HCT116 (cell line): ENCODE measurements around the gene CYP24A1. TPM values are rescaled to one million over a fixed set of nuclear protein-coding genes. Genes with fewer than 3 reads are reported as not detected.

Source experiments
- ATAC-seq: fragments of 200-7000 bp; cut with Tn5 transposase; 2 replicates; pipeline ENCODE4 v1.9.1; 2020; ENCODE audit warnings: mild to moderate bottlenecking, moderate library complexity
- BruUV-seq: library from RNA; stranded (reverse); fragments of 400-500 nt; replicated peaks from 2 replicates; lab custom pipeline; 2021; lab: Mats Ljungman, UMichigan
- CTCF ChIA-PET: fragments of 300-600 bp; sonication (Branson Sonifier 250); formaldehyde crosslinking; loops from one replicate; lab custom pipeline; 2021; ENCODE audit warnings: antibody characterized with exemption; lab: Charles Lee
- POLR2A ChIA-PET: fragments of 300-600, 350-600 bp; sonication (Branson Sonifier 250); formaldehyde crosslinking; loops from one replicate; lab custom pipeline; 2021; ENCODE audit warnings: antibody characterized with exemption; lab: Charles Lee
- RAD21 ChIA-PET, 2 experiments: fragments of 300-600 bp; sonication (Branson Sonifier 250); formaldehyde crosslinking; loops; one replicate each; lab custom pipeline; 2023; ENCODE audit warnings: low total read pairs in 2 of 2; ENCODE audit not compliant: uncharacterized antibody in 2 of 2, unreplicated experiment in 2 of 2, low non-redundant PET in 1 of 2; lab: Charles Lee
- DNase-seq: peaks from one replicate; pipeline ENCODE4 v3.0.0-alpha.2; 2010; ENCODE audit warnings: low read depth, low spot score
- H2AFZ ChIP-seq: fragments of 200-600 bp; shearing (Covaris generic), sonication (generic); 2 replicates; pipeline ENCODE4 v1.6.1; 2017; ENCODE audit warnings: low read depth, mixed run types, mixed read lengths, antibody characterized with exemption, low read length; ENCODE audit not compliant: poor library complexity, severe bottlenecking
- H3K27ac ChIP-seq: 2 replicates; pipeline ENCODE4 v1.5.1; 2012; ENCODE audit warnings: low read depth, low read length
- H3K27me3 ChIP-seq: fragments of 200-600 bp; sonication (generic); 2 replicates; pipeline ENCODE4 v1.6.1; 2016; ENCODE audit warnings: mixed run types, low read length, mixed read lengths; ENCODE audit not compliant: insufficient read depth
- H3K36me3 ChIP-seq, 2 experiments: fragments of 200-500 bp in 1 of 2; fragments of 200-600 bp in 1 of 2; sonication (Bioruptor generic) in 1 of 2; sonication (generic) in 1 of 2; 2 replicates each; pipeline versions ENCODE4 v1.5.1 to v1.6.1; 2014 to 2016; ENCODE audit warnings: low read length in 2 of 2, inconsistent platforms in 1 of 2, mixed read lengths in 1 of 2, mixed run types in 1 of 2; ENCODE audit not compliant: insufficient read depth in 2 of 2, control insufficient read depth in 1 of 2
- H3K4me1 ChIP-seq, 2 experiments: fragments of 200-600 bp in 1 of 2; sonication (generic) in 1 of 2; 2 replicates each; pipeline versions ENCODE4 v1.5.1 to v1.6.1; 2012 to 2017; ENCODE audit warnings: low read length in 2 of 2, inconsistent platforms in 1 of 2, mild to moderate bottlenecking in 1 of 2, mixed read lengths in 1 of 2, mixed run types in 1 of 2, moderate library complexity in 1 of 2; ENCODE audit not compliant: insufficient read depth in 2 of 2, control insufficient read depth in 1 of 2
- H3K4me2 ChIP-seq: fragments of 200-600 bp; sonication (generic); 2 replicates; pipeline ENCODE4 v1.6.1; 2017; ENCODE audit warnings: mixed run types, low read length, mixed read lengths
- H3K4me3 ChIP-seq, 2 experiments: fragments of 200-600 bp in 1 of 2; sonication (generic) in 1 of 2; replicated peaks in 1 of 2; 2 replicates each; pipeline ENCODE4 v1.5.1; 2011 to 2016; ENCODE audit warnings: low read length in 2 of 2, control low read depth in 1 of 2, low read depth in 1 of 2, mild to moderate bottlenecking in 1 of 2, mixed read lengths in 1 of 2, mixed run types in 1 of 2
- H3K79me2 ChIP-seq: fragments of 200-600 bp; sonication (generic); 2 replicates; pipeline ENCODE4 v1.6.1; 2017; ENCODE audit warnings: mild to moderate bottlenecking, mixed run types, low read length, moderate library complexity, mixed read lengths; ENCODE audit not compliant: insufficient read depth
- H3K9ac ChIP-seq: fragments of 200-600 bp; sonication (generic); 2 replicates; pipeline ENCODE4 v1.6.1; 2016; ENCODE audit warnings: low read length, mixed read lengths
- H3K9me2 ChIP-seq: fragments of 200-600 bp; sonication (generic), shearing (Covaris generic); 2 replicates; pipeline ENCODE4 v1.6.1; 2017; ENCODE audit warnings: mixed run types, mild to moderate bottlenecking, moderate library complexity; ENCODE audit not compliant: insufficient read depth
- H3K9me3 ChIP-seq, 2 experiments: fragments of 200-500 bp in 1 of 2; fragments of 200-600 bp in 1 of 2; sonication (Bioruptor generic) in 1 of 2; sonication (generic) in 1 of 2; 2 replicates each; pipeline ENCODE4 v1.6.1; 2014 to 2017; ENCODE audit warnings: low read length in 2 of 2, mixed read lengths in 2 of 2, inconsistent platforms in 1 of 2, low read depth in 1 of 2, mild to moderate bottlenecking in 1 of 2, mixed run types in 1 of 2, moderate library complexity in 1 of 2; ENCODE audit not compliant: control insufficient read depth in 1 of 2, insufficient read depth in 1 of 2
- H4K20me1 ChIP-seq: fragments of 200-600 bp; sonication (generic), shearing (Covaris generic); 2 replicates; pipeline ENCODE4 v1.6.1; 2017; ENCODE audit warnings: mixed run types, mild to moderate bottlenecking, moderate library complexity; ENCODE audit not compliant: insufficient read depth
- EZH2phosphoT487 ChIP-seq: fragments of 200-600 bp; IDR thresholded peaks from 2 replicates; pipeline ENCODE4 v1.6.1; 2018; ENCODE audit warnings: antibody characterized with exemption, borderline replicate concordance
- FOSL1 ChIP-seq: IDR thresholded peaks from 2 replicates; pipeline ENCODE4 v1.6.1; 2012; ENCODE audit warnings: low read depth
- POLR2AphosphoS5 ChIP-seq: IDR thresholded peaks from 2 replicates; pipeline ENCODE4 v1.6.1; 2011; ENCODE audit warnings: mild to moderate bottlenecking, low read depth, low read length, moderate library complexity
- SP1 ChIP-seq: IDR thresholded peaks from 2 replicates; pipeline ENCODE4 v1.6.1; 2012; ENCODE audit warnings: low read depth
- SRF ChIP-seq: IDR thresholded peaks from 2 replicates; pipeline ENCODE4 v1.6.1; 2012; ENCODE audit warnings: low read depth
- YY1 ChIP-seq: IDR thresholded peaks from 2 replicates; pipeline ENCODE4 v1.6.1; 2011; ENCODE audit warnings: low read length, low read depth, moderate library complexity, mild to moderate bottlenecking; ENCODE audit not compliant: insufficient replicate concordance; ENCODE audit errors: extremely low read depth
- ZFX ChIP-seq: fragments of 450-650 bp; IDR thresholded peaks from 2 replicates; pipeline ENCODE4 v1.6.1; 2017
- ZNF274 ChIP-seq: fragments of 200-500 bp; sonication (Bioruptor generic); IDR thresholded peaks from 2 replicates; pipeline ENCODE4 v1.6.1; 2014; ENCODE audit warnings: mild to moderate bottlenecking, low read depth, low read length, inconsistent platforms
- intact Hi-C: fragments of 100-400 bp; cut with micrococcal nuclease; formaldehyde crosslinking; loops from 2 replicates; pipeline ENCODE4 v1.10.0; 2022
- total RNA-seq: library from RNA; stranded (reverse); gene quantifications from one replicate; pipeline ENCODE4 v1.2.1, GENCODE V29; 2021; ENCODE audit not compliant: unreplicated experiment
- TF ChIP-seq, protein P1 (sequence below): IDR thresholded peaks from 2 replicates; pipeline ENCODE4 v1.6.1; 2012
- TF ChIP-seq, protein P2 (sequence below): IDR thresholded peaks from 2 replicates; pipeline ENCODE4 v1.6.1; 2012
- TF ChIP-seq, protein P3 (sequence below): IDR thresholded peaks from 2 replicates; pipeline ENCODE4 v1.6.1; 2012; ENCODE audit warnings: low read depth

Gene CYP24A1
- total RNA-seq, 1 experiment from 2014 or later, result 267 TPM

DNA sequence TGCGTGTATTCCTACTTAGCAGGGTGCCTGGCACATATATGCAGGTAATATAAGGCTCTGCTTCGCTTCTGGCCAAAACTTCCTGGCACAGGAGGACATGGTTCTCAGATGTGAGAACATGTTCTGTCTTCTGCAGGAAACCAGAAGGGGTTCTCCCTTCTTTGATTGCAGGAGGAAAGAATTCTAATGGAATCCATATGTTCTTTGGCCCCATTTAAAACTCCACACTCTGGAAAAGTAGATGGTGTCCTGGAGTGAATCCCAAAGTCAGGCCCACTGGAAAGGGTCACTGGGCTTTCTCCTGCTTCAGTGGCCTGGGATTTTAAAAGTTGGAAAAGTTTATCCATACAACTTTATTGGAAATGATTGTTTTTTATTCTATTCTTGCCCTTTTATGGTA lies 16.4 kb upstream of the CYP24A1 start (continued):
- no peak for TF ChIP-seq POLR2AphosphoS5

DNA sequence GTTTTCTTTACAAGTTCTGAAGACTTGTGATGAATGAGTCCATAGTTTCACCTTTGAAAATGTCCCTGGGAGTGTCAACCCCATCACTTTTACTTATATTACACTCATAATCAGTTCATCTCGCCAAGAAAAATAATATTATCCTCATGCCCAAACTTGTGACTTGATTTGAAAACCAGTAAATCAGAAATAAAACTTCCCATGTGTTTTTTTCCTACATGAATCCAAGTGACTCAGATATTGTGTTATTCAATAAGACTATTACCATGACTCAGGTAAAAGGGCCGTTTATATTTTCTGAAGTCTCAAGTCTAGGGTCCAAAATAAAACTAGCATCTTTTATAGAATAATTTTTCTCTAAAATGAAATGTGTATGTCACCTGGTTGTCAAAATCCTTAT lies 15.8 kb upstream of the CYP24A1 start:
- H4K20me1 ChIP-seq, result no peaks in the 10 kb centered on the region
- H3K9me3 ChIP-seq, result no peaks in the 10 kb centered on the region
- no peak overlapping the region for H3K9ac ChIP-seq
- TF ChIP-seq, protein P1, sequence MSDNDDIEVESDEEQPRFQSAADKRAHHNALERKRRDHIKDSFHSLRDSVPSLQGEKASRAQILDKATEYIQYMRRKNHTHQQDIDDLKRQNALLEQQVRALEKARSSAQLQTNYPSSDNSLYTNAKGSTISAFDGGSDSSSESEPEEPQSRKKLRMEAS, result no peak
- TF ChIP-seq POLR2AphosphoS5, result no peak
- TF ChIP-seq ZNF274, result no peak
- no peak for TF ChIP-seq SP1
- TF ChIP-seq SRF, result no peak
- TF ChIP-seq, protein P2, sequence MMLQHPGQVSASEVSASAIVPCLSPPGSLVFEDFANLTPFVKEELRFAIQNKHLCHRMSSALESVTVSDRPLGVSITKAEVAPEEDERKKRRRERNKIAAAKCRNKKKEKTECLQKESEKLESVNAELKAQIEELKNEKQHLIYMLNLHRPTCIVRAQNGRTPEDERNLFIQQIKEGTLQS, result no peak
- TF ChIP-seq, protein P3, sequence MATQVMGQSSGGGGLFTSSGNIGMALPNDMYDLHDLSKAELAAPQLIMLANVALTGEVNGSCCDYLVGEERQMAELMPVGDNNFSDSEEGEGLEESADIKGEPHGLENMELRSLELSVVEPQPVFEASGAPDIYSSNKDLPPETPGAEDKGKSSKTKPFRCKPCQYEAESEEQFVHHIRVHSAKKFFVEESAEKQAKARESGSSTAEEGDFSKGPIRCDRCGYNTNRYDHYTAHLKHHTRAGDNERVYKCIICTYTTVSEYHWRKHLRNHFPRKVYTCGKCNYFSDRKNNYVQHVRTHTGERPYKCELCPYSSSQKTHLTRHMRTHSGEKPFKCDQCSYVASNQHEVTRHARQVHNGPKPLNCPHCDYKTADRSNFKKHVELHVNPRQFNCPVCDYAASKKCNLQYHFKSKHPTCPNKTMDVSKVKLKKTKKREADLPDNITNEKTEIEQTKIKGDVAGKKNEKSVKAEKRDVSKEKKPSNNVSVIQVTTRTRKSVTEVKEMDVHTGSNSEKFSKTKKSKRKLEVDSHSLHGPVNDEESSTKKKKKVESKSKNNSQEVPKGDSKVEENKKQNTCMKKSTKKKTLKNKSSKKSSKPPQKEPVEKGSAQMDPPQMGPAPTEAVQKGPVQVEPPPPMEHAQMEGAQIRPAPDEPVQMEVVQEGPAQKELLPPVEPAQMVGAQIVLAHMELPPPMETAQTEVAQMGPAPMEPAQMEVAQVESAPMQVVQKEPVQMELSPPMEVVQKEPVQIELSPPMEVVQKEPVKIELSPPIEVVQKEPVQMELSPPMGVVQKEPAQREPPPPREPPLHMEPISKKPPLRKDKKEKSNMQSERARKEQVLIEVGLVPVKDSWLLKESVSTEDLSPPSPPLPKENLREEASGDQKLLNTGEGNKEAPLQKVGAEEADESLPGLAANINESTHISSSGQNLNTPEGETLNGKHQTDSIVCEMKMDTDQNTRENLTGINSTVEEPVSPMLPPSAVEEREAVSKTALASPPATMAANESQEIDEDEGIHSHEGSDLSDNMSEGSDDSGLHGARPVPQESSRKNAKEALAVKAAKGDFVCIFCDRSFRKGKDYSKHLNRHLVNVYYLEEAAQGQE, result no peak
- TF ChIP-seq YY1, result no peak
- TF ChIP-seq EZH2phosphoT487, result no peak
- no peak for TF ChIP-seq FOSL1
- no peak for TF ChIP-seq ZFX
- ChIA-PET CTCF (no interaction called here), RAD21 (no interaction called here), POLR2A (no interaction called here)
- no peak overlapping the region for H2AFZ ChIP-seq
- peaks cover 4 to 28% of the 10 kb centered on the region in 2 experiments; a peak in 3 of 4 replicates for H3K4me1 ChIP-seq
- BruUV-seq, result no TSS peak
- DNase-seq, result no peak
- no peak overlapping the region for H3K4me2 ChIP-seq
- H3K4me3 ChIP-seq, result no peak overlapping the region
- H3K27me3 ChIP-seq, result no peaks in the 10 kb centered on the region
- no peak for ATAC-seq
- intact Hi-C loops, result no loop called here
- H3K27ac ChIP-seq, result no peak overlapping the region
- no peaks in the 10 kb centered on the region for H3K36me3 ChIP-seq
- no peaks in the 10 kb centered on the region for H3K9me2 ChIP-seq
- no peaks in the 10 kb centered on the region for H3K79me2 ChIP-seq
